IMR-90 (cell line): ENCODE data around the gene MESP2. TPM values are rescaled to one million over a fixed set of nuclear protein-coding genes. Genes with fewer than 3 reads are reported as not detected.

Experiments
- ATAC-seq: fragments of 200-7000 bp; cut with Tn5 transposase; 2 replicates; pipeline ENCODE4 v1.9.1; 2020; ENCODE audit warnings: low read depth, mild to moderate bottlenecking, moderate library complexity
- BruUV-seq: library from RNA; stranded (reverse); fragments of 400-500 nt; replicated peaks from 2 replicates; lab custom pipeline; 2021; lab: Mats Ljungman, UMichigan
- CTCF ChIA-PET: fragments of 300-600 bp; formaldehyde crosslinking; extraction: SDS; loops from one replicate; lab custom pipeline; 2021; ENCODE audit warnings: antibody characterized with exemption; lab: Yijun Ruan, JAX
- POLR2A ChIA-PET: fragments of 300-600 bp; sonication (Branson Sonifier 250); formaldehyde crosslinking; loops from one replicate; lab custom pipeline; 2022; ENCODE audit warnings: antibody characterized with exemption; ENCODE audit not compliant: unreplicated experiment; lab: Charles Lee
- DNase-seq: peaks from one replicate; pipeline ENCODE4 v3.0.0; 2013
- H2AFZ ChIP-seq: replicated peaks from 2 replicates; pipeline ENCODE3; 2013; ENCODE audit warnings: low read length, mild to moderate bottlenecking; ENCODE audit not compliant: poor library complexity
- H2AK5ac ChIP-seq: 2 replicates; pipeline ENCODE4 v1.6.1; 2013; ENCODE audit warnings: low read depth, low read length, inconsistent platforms
- H2AK9ac ChIP-seq: replicated peaks from 2 replicates; pipeline ENCODE3; 2013; ENCODE audit warnings: mild to moderate bottlenecking, low read depth, low read length, moderate library complexity; ENCODE audit not compliant: poor library complexity
- H2BK120ac ChIP-seq: 2 replicates; pipeline ENCODE4 v1.6.1; 2013; ENCODE audit warnings: low read depth, low read length, inconsistent platforms
- H2BK15ac ChIP-seq: 3 replicates; pipeline ENCODE4 v1.6.1; 2013; ENCODE audit warnings: low read depth, low read length, inconsistent platforms
- H2BK20ac ChIP-seq: 2 replicates; pipeline ENCODE4 v1.6.1; 2013; ENCODE audit warnings: low read depth, mild to moderate bottlenecking, inconsistent platforms, low read length, moderate library complexity
- H2BK5ac ChIP-seq: 2 replicates; pipeline ENCODE4 v1.6.1; 2013; ENCODE audit warnings: mild to moderate bottlenecking, low read depth, low read length, inconsistent platforms; ENCODE audit not compliant: poor library complexity, severe bottlenecking
- H3K14ac ChIP-seq: replicated peaks from 2 replicates; pipeline ENCODE4 v1.6.1; 2013; ENCODE audit warnings: low read depth, low read length, inconsistent platforms
- H3K18ac ChIP-seq: 2 replicates; pipeline ENCODE4 v1.6.1; 2013; ENCODE audit warnings: low read depth, low read length, control low read depth
- H3K23ac ChIP-seq: 2 replicates; pipeline ENCODE4 v1.6.1; 2013; ENCODE audit warnings: low read depth, low read length, inconsistent platforms
- H3K27ac ChIP-seq: 2 replicates; pipeline ENCODE4 v1.5.1; 2013; ENCODE audit warnings: mild to moderate bottlenecking, control low read depth, low read length; ENCODE audit not compliant: insufficient read depth
- H3K27me3 ChIP-seq: 2 replicates; pipeline ENCODE4 v1.6.1; 2013; ENCODE audit warnings: low read length; ENCODE audit not compliant: control insufficient read depth, insufficient read depth
- H3K36me3 ChIP-seq: 2 replicates; pipeline ENCODE4 v1.6.1; 2013; ENCODE audit warnings: low read length, mixed read lengths; ENCODE audit not compliant: control insufficient read depth, insufficient read depth
- H3K4ac ChIP-seq: 2 replicates; pipeline ENCODE4 v1.6.1; 2013; ENCODE audit warnings: low read depth, low read length, inconsistent platforms
- H3K4me1 ChIP-seq: 2 replicates; pipeline ENCODE4 v1.6.1; 2013; ENCODE audit warnings: low read length, mixed read lengths; ENCODE audit not compliant: control insufficient read depth, insufficient read depth
- H3K4me2 ChIP-seq: 2 replicates; pipeline ENCODE4 v1.6.1; 2013; ENCODE audit warnings: low read depth, mild to moderate bottlenecking, control low read depth, low read length, moderate library complexity
- H3K4me3 ChIP-seq: 2 replicates; pipeline ENCODE4 v1.5.1; 2013; ENCODE audit warnings: low read depth, mild to moderate bottlenecking, control low read depth, low read length, moderate library complexity; ENCODE audit not compliant: insufficient read depth
- H3K56ac ChIP-seq: 2 replicates; pipeline ENCODE4 v1.6.1; 2013; ENCODE audit warnings: low read length, inconsistent platforms; ENCODE audit not compliant: insufficient read depth; ENCODE audit errors: extremely low read depth
- H3K79me1 ChIP-seq, 2 experiments: 2 replicates each; pipeline ENCODE4 v1.6.1; 2013; ENCODE audit warnings: low read length in 2 of 2, inconsistent platforms in 1 of 2, low read depth in 1 of 2
- H3K9ac ChIP-seq: 2 replicates; pipeline ENCODE4 v1.6.1; 2013; ENCODE audit warnings: low read depth, low read length, control low read depth
- H3K9me1 ChIP-seq: 2 replicates; pipeline ENCODE4 v1.6.1; 2013; ENCODE audit warnings: low read length, inconsistent platforms; ENCODE audit not compliant: insufficient read depth
- H3K9me3 ChIP-seq: 2 replicates; pipeline ENCODE4 v1.6.1; 2013; ENCODE audit warnings: low read length; ENCODE audit not compliant: control insufficient read depth, insufficient read depth
- H4K20me1 ChIP-seq: 2 replicates; pipeline ENCODE4 v1.6.1; 2013; ENCODE audit warnings: low read length, inconsistent platforms; ENCODE audit not compliant: insufficient read depth
- H4K5ac ChIP-seq: 2 replicates; pipeline ENCODE4 v1.6.1; 2013; ENCODE audit warnings: mild to moderate bottlenecking, low read depth, low read length, control low read depth
- H4K8ac ChIP-seq, 2 experiments: 2 replicates each; pipeline ENCODE4 v1.6.1; 2013; ENCODE audit warnings: low read depth in 2 of 2, low read length in 2 of 2, control low read depth in 1 of 2, inconsistent platforms in 1 of 2
- H4K91ac ChIP-seq: 2 replicates; pipeline ENCODE4 v1.6.1; 2013; ENCODE audit warnings: low read depth, low read length, inconsistent platforms; ENCODE audit not compliant: insufficient read depth
- BHLHE40 ChIP-seq: fragments of 150-350 bp; IDR thresholded peaks from 2 replicates; pipeline ENCODE4 v1.6.1; 2016; ENCODE audit warnings: mild to moderate bottlenecking, low read depth, low read length
- CEBPB ChIP-seq: IDR thresholded peaks from 2 replicates; pipeline ENCODE4 v1.6.1; 2012; ENCODE audit warnings: low read depth, low read length, improper control_type of control experiment
- CHD1 ChIP-seq: IDR thresholded peaks from 2 replicates; pipeline ENCODE4 v1.6.1; 2012; ENCODE audit warnings: low read depth, low read length, improper control_type of control experiment
- CTCF ChIP-seq: conservative IDR thresholded peaks from 2 replicates; pipeline ENCODE4 v1.5.1; 2012; ENCODE audit warnings: mild to moderate bottlenecking, low read depth, low read length, improper control_type of control experiment
- ELK1 ChIP-seq: fragments of 150-350 bp; IDR thresholded peaks from 2 replicates; pipeline ENCODE4 v1.6.1; 2016; ENCODE audit warnings: low read depth, mild to moderate bottlenecking, low read length, moderate library complexity, borderline replicate concordance
- FOS ChIP-seq: fragments of 150-350 bp; IDR thresholded peaks from 2 replicates; pipeline ENCODE4 v1.6.1; 2016; ENCODE audit warnings: low read depth, low read length
- MAFK ChIP-seq: IDR thresholded peaks from 2 replicates; pipeline ENCODE4 v1.6.1; 2012; ENCODE audit warnings: low read depth, low read length, improper control_type of control experiment
- MAZ ChIP-seq: IDR thresholded peaks from 2 replicates; pipeline ENCODE4 v1.6.1; 2012; ENCODE audit warnings: low read depth, mild to moderate bottlenecking, low read length, improper control_type of control experiment, moderate library complexity, borderline replicate concordance
- MXI1 ChIP-seq: IDR thresholded peaks from 2 replicates; pipeline ENCODE4 v1.6.1; 2012; ENCODE audit warnings: low read depth, mild to moderate bottlenecking, low read length, moderate library complexity, borderline replicate concordance
- NFE2L2 ChIP-seq: fragments of 150-350 bp; IDR thresholded peaks from 2 replicates; pipeline ENCODE4 v1.6.1; 2016; ENCODE audit warnings: low read depth, mild to moderate bottlenecking, low read length
- POLR2A ChIP-seq: IDR thresholded peaks from 2 replicates; pipeline ENCODE4 v1.6.1; 2012; ENCODE audit warnings: mild to moderate bottlenecking, low read depth, low read length
- RAD21 ChIP-seq: IDR thresholded peaks from 2 replicates; pipeline ENCODE4 v1.6.1; 2012; ENCODE audit warnings: low read length, improper control_type of control experiment
- RCOR1 ChIP-seq: IDR thresholded peaks from 2 replicates; pipeline ENCODE4 v1.6.1; 2012; ENCODE audit warnings: mild to moderate bottlenecking, low read length, improper control_type of control experiment; ENCODE audit not compliant: insufficient replicate concordance
- RFX5 ChIP-seq: IDR thresholded peaks from 2 replicates; pipeline ENCODE4 v1.8.0; 2012; ENCODE audit warnings: low read depth, mild to moderate bottlenecking, low read length, moderate library complexity
- SMC3 ChIP-seq: fragments of 150-350 bp; IDR thresholded peaks from 2 replicates; pipeline ENCODE4 v1.6.1; 2016; ENCODE audit warnings: low read depth, mild to moderate bottlenecking, antibody characterized with exemption, low read length, moderate library complexity
- whole genome bisulfite sequencing, 2 experiments: methylation state at CpG; one replicate each; pipeline versions ENCODE4 v1.1.5 to v1.1.7; 2013; ENCODE audit warnings: missing lambda C conversion rate in 2 of 2; ENCODE audit not compliant: insufficient read length in 1 of 2; ENCODE audit errors: extremely low coverage in 2 of 2; 5-methylcytosine and 5-hydroxymethylcytosine counted together
- dilution Hi-C: fragments of 300-500 bp; cut with HindIII; formaldehyde crosslinking; loops from one replicate; pipeline ENCODE4 v1.14.3; 2018; ENCODE audit warnings: low sequenced_read_pairs; ENCODE audit not compliant: unreplicated experiment
- in situ Hi-C: fragments of 300-500 bp; cut with MboI; formaldehyde crosslinking; loops from 3 replicates; pipeline ENCODE4 v1.14.3; 2019; ENCODE audit warnings: low sequenced_read_pairs, inconsistent platforms, mixed read lengths
- intact Hi-C: fragments of 100-400 bp; cut with micrococcal nuclease; formaldehyde crosslinking; loops from 2 replicates; pipeline ENCODE4 v1.10.0; 2022
- polyA plus RNA-seq, 3 experiments: library from polyadenylated mRNA; depleted of rRNA; stranded (reverse); fragments of >200 nt; gene quantifications; 2 replicates each; pipeline ENCODE4 v1.2.3, GENCODE V29; 2012; ENCODE audit warnings: low replicate concordance in 1 of 3
- total RNA-seq: library from RNA; depleted of rRNA; stranded (reverse); fragments of >200 nt; gene quantifications from 2 replicates; pipeline ENCODE4 v1.2.3, GENCODE V29; 2012

The MESP2 gene
- total and polyA plus RNA-seq, 2 of the 4 experiments (the other 2 are of a cell fraction): 0.18 to 0.32 TPM

GRCh38 chr15:89785064-89785773 is 9.1 kb downstream of the MESP2 start:
- Histone ChIP-seq H3K4me3 (no peak overlapping the region), H2AK5ac (no peak overlapping the region), H3K79me1 (no peaks in the 10 kb centered on the region), H3K9me3 (peaks cover 3% of the 10 kb centered on the region; the same call in 1 of the 2 replicates), H4K5ac (no peak overlapping the region), H2BK15ac (no peak overlapping the region), H2BK20ac (no peak overlapping the region), H3K36me3 (peaks cover 11% of the 10 kb centered on the region; the same call in 1 of the 2 replicates), H3K27ac (peak overlapping the region; percentile 11; the same call in 1 of the 2 replicates), H3K18ac (no peak overlapping the region; the same call in 1 of the 2 replicates), H2AFZ (no peak overlapping the region), H3K4ac (0 out of 2 replicates have a peak overlapping the region, but pooled peaks have one; percentile 3), H2BK5ac (no peak overlapping the region), H3K14ac (no peak overlapping the region), H4K91ac (no peak overlapping the region), H3K23ac (no peak overlapping the region), H3K56ac (no peak overlapping the region), H3K27me3 (no peaks in the 10 kb centered on the region), H4K20me1 (no peaks in the 10 kb centered on the region), H3K4me2 (no peak overlapping the region), H2BK120ac (no peak overlapping the region), H4K8ac (no peak overlapping the region), H3K9me1 (no peaks in the 10 kb centered on the region; the same call in 1 of the 2 replicates), H2AK9ac (no peak overlapping the region), H3K4me1 (peaks cover 10% of the 10 kb centered on the region), H3K9ac (no peak overlapping the region)
- BruUV-seq: TSS peak; percentile 86
- ChIA-PET CTCF (no interaction called here), POLR2A (no interaction called here)
- WGBS, 2 experiments: 93% methylated on average over 3 of the region's 13 CpGs; no CpG with 5 or more reads in 1 of the 2 experiments
- dilution Hi-C loops: no loop called here
- ATAC-seq (0 out of 2 replicates have a peak, but pooled peaks have one; percentile 25), DNase-seq (no peak)
- intact Hi-C loops: no loop called here
- in situ Hi-C loops: no loop called here
- no peak for TF ChIP-seq MAFK
- TF ChIP-seq NFE2L2: no peak
- TF ChIP-seq FOS: no peak
- TF ChIP-seq POLR2A: no peak
- TF ChIP-seq MXI1: no peak
- TF ChIP-seq RFX5: no peak
- TF ChIP-seq ELK1: no peak
- no peak for TF ChIP-seq BHLHE40
- TF ChIP-seq RCOR1: no peak
- TF ChIP-seq RAD21: no peak
- no peak for TF ChIP-seq CEBPB
- no peak for TF ChIP-seq CHD1
- TF ChIP-seq SMC3: no peak
- TF ChIP-seq CTCF: no peak
- no peak for TF ChIP-seq MAZ
